GM23248 (cell line): Measurements from ENCODE around the gene OTOA.

Experiments used
- EZH2 ChIP-seq: fragments of 200-600 bp; sonication (generic); IDR thresholded peaks from 2 replicates; pipeline ENCODE4 v1.6.1; 2018; ENCODE audit warnings: antibody characterized with exemption, mild to moderate bottlenecking; ENCODE audit not compliant: insufficient read depth, poor library complexity, severe bottlenecking
- EZH2phosphoT487 ChIP-seq: fragments of 200-600 bp; sonication (generic); IDR thresholded peaks from 2 replicates; pipeline ENCODE4 v1.6.1; 2018; ENCODE audit warnings: antibody characterized with exemption, moderate library complexity, mild to moderate bottlenecking, low read depth; ENCODE audit not compliant: insufficient read depth

DNA sequence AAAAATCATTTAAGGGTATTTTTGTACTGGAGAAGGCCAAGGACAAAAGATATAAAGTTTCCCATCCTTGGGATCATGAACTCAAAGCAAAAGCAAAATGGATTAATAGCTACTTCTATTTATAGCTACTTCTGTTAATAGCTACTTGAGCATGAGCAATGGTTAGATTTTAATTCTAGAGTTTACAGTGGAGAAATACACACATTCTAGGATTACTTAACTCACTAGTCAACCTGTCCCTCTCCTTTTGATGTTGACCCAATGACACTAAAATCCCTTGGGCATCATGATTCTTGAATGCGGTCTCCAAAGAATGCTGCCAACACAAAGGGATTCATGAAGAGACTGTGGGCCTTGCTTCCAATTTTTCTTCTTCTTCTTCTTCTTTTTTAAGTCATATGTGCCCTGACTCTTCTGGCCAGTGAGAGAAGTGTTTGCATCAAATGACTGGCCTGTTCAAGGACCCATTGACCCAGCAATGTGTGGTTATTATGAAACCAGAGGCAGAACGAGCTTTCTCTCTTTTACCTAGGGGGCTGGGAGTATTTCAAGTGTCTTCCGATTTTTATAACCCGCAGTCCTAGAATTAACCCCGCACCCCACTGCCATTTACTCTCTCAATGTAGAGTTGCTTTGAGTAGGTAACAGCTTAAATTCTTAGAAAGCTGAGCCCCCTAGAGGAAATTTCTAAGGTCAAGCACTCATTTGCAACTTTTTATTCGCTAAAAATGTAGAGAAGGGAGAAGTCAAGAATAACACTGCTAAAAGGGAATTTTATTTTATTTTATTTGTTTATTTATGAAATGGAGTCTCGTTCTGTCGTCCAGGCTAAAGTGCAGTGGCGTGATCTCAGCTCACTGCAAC is 34.6 kb downstream of the OTOA start:
- no peak for TF ChIP-seq EZH2
- TF ChIP-seq EZH2phosphoT487: no peak
